Measurements from ENCODE around the gene ARL13B. TPM values are rescaled to one million over a fixed set of nuclear protein-coding genes. Genes with fewer than 3 reads are reported as not detected.

The ARL13B gene
- total and polyA plus RNA-seq, 2 of the 13 experiments (the other 11 are each of a cell fraction or from before 2014, with no cell fraction given): 2.2 to 9.6 TPM

DNA sequence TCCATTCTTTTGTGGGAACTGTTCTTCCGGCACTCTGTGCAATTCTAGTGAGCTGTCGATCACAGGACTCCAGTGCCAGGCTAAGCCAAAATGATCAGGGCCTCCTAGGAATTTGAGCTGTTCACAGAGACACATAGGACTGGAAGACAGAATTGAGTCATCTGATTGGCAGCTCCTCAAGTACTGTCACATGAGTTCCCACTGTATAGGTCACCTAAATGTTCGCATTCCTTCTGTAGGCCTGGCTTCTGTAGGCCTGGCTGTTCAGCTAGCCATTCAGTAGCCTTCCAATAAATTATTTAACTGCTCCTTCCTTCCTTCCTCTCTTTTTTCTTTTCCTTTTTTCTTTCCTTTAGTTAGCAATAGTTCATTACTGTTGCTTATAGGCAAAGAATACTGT lies 10.5 kb upstream of the ARL13B start (continued):
- TF ChIP-seq ZNF281 (CRISPR knock-in tag; IDR thresholded peaks at IDR 0.05; ENCODE audit: borderline replicate concordance): no peak
- no peak for TF ChIP-seq POLR2G (IDR thresholded peaks at IDR 0.05; ENCODE audit: low read depth, low read length)
- TF ChIP-seq, protein P1, sequence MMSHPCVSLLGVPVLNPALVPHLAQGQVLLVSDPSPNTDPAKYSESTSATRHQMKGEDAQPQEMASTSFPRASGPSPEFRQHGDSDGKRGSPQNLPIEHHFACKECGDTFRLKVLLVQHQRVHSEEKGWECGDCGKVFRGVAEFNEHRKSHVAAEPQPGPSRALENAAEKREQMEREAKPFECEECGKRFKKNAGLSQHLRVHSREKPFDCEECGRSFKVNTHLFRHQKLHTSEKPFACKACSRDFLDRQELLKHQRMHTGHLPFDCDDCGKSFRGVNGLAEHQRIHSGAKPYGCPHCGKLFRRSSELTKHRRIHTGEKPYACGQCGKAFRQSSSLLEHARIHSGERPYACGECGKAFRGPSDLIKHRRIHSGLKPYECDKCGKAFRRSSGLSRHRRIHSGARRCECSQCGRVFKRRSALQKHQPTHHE (CRISPR knock-in tag; IDR thresholded peaks at IDR 0.05; ENCODE audit: borderline replicate concordance): no peak
- TF ChIP-seq SMC3 (IDR thresholded peaks at IDR 0.05; ENCODE audit: low read length): no peak
- no peak for TF ChIP-seq HOXA9 (CRISPR knock-in tag; IDR thresholded peaks at IDR 0.05; ENCODE audit: borderline replicate concordance)
- TF ChIP-seq ZNF850 (CRISPR knock-in tag; conservative IDR thresholded peaks at IDR 0.05): no peak
- TF ChIP-seq ZNF547 (CRISPR knock-in tag; IDR thresholded peaks at IDR 0.05): no peak
- no peak for TF ChIP-seq ATF7-NPFF (CRISPR knock-in tag; IDR thresholded peaks at IDR 0.05; ENCODE audit: low read depth)
- TF ChIP-seq ZNF331 (CRISPR knock-in tag; IDR thresholded peaks at IDR 0.05): no peak
- TF ChIP-seq ZNF790 (CRISPR knock-in tag; IDR thresholded peaks at IDR 0.05; ENCODE audit: borderline replicate concordance): no peak
